Adipocyte (in vitro differentiated cells): Measurements from ENCODE around the gene HOXA4.

Experiments used
- DNase-seq: peaks from one replicate; pipeline ENCODE4 v3.0.0-alpha.2; 2015; ENCODE audit warnings: low read depth
- H3K27me3 ChIP-seq: replicated peaks from 2 replicates; pipeline ENCODE4 v1.7.0; 2013; ENCODE audit warnings: mild to moderate bottlenecking, low read length, moderate library complexity; ENCODE audit not compliant: control insufficient read depth, insufficient read depth
- H3K36me3 ChIP-seq: 2 replicates; pipeline ENCODE4 v1.7.0; 2013; ENCODE audit warnings: low read length, mild to moderate bottlenecking, moderate library complexity; ENCODE audit not compliant: control insufficient read depth, insufficient read depth, severe bottlenecking
- H3K4me1 ChIP-seq: 2 replicates; pipeline ENCODE4 v1.7.0; 2013; ENCODE audit warnings: mild to moderate bottlenecking, low read length, moderate library complexity; ENCODE audit not compliant: control insufficient read depth, insufficient read depth
- H3K4me3 ChIP-seq: 2 replicates; pipeline ENCODE4 v1.7.0; 2013; ENCODE audit warnings: mild to moderate bottlenecking, low read length, moderate library complexity
- H3K9ac ChIP-seq: 2 replicates; pipeline ENCODE4 v1.7.0; 2013; ENCODE audit warnings: mild to moderate bottlenecking, low read length, moderate library complexity
- H3K9me3 ChIP-seq: 2 replicates; pipeline ENCODE4 v1.7.0; 2013; ENCODE audit warnings: mild to moderate bottlenecking, low read length, moderate library complexity; ENCODE audit not compliant: control insufficient read depth

HOXA4 gene

DNA sequence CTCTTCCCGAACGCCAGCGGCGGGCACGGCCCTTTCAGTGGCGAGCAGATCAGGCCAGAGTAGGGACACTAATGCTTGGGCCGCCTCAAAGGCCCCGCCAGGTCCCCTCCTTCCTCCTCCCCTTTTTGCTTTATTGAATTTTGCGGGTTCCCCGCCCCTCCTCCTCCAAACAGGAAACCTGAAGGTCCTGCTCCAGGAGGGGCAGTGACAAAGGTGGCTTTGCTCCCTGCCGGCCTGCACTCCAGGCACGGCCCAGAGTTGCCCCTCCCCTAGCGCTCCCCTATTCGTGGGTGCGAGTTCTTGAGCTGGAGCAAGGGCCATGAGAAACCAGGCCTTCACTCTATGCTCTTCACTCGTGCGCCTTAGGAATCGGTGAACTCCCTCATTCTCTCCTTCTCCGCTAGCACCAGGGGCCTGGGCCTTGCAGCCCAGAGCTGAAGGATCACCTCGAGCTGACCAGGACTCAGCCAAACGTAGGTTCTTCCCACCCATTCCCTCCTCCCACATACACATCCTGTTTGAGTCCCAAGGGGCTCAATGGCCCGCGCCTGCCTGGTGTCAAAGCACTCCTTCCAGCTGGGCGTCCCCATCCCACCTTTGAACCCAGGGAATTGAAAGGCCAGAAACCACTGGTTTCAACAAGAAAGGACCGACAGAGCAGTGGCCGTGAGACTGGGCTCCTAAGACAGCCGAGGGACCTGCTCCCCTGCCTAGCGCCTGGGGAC lies 17.6 kb upstream of the HOXA4 start:
- no peak for DNase-seq
- peak overlapping the region; percentile 94 for H3K4me3 ChIP-seq

DNA sequence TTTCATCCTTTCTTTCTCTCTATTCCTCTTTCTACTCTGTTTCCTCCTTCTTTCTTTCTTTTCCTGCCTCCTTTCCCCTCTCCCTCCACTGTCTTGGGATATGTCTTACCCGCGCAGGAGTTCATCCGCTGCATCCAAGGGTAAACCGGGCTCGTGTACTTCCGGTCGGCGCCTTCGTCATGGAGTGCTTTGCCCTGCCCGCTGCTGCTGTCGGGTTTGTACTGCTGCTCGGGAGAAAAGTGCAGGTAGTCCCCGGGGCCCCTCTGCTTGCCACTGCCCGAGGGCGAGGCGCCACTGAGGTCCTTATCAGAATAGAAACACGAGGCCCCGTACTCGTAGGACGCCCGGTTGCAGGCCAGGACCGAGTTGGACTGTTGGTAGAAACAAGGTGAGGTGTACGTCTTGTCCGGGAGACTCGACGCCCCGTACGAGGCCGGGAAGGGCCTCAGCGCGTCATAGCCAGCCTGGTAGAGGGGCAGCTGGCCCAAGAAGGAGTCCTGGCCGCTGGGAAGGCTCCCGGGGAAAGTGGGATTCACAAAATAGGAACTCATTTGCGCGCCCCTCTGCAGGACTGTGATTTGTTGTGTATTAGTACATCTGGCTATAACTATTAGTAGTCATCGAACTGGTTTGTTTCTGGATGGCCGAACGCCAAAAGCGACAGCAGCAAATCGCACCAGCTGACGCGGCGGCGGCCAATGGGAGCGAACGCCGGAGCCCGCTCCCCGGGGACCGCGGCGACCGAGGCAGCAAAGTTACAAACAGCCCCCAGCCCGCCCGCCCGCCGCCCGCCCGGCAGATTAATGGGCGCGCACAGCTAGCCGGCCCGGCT lies 16.9 kb upstream of the HOXA4 start, which contains the start of gene HOXA6:
Gene HOXA6, minus strand, starts transcription at position 576 of the 832 bp plus-strand sequence. Its CDS starts 25 bp downstream, at position 551.
- peaks cover 36% of the 10 kb centered on the region for H3K4me1 ChIP-seq
- H3K36me3 ChIP-seq: peaks cover 16% of the 10 kb centered on the region
- no peaks in the 10 kb centered on the region for H3K9me3 ChIP-seq
- peak within 1 kb of the TSS; percentile 97 for H3K9ac ChIP-seq
- no peak for DNase-seq
- H3K4me3 ChIP-seq: peak within 1 kb of the TSS; percentile 94
- H3K27me3 ChIP-seq: no peaks in the 10 kb centered on the region

More for the DNA sequence above, 17.6 kb upstream of the HOXA4 start:
- Histone ChIP-seq H3K4me1 (peaks cover 40% of the 10 kb centered on the region), H3K9ac (peak overlapping the region; percentile 97), H3K9me3 (no peaks in the 10 kb centered on the region), H3K36me3 (peaks cover 16% of the 10 kb centered on the region), H3K27me3 (no peaks in the 10 kb centered on the region)

DNA sequence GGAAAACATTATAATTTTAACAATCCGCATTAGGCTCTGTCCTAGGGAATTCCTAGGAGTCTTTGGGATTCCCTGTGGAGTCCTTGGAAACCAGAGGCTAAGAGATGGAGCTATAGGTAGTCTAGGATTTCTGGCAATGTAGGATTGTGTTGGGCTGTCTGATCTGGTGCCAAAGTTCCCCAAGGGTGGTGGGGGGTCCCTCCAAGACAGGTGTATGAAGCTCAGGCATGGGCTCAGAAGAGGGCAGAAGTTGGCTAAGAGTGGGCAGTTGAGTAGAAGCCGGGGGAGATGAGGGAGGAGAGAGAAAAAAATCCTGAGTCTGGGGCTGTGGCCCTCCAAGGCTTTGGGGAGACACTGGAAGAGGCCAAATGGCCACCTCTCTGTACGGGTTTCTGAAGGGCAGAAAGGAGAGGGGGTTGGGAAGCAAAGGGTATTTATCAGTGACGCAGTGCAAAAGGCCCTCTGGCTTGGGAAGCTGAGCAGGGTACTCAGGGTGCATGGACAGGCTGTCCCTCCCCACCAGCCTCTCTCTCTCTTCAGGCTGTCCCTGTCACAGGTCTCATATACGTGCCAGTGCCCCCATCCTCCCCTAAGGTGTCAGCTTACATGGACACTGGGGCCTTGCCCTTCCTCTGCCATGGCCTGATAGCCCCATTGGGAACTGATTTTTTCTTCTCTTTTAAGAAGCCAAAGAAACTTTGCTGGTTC lies 16.1 kb upstream of the HOXA4 start:
- H3K27me3 ChIP-seq: no peaks in the 10 kb centered on the region

DNA sequence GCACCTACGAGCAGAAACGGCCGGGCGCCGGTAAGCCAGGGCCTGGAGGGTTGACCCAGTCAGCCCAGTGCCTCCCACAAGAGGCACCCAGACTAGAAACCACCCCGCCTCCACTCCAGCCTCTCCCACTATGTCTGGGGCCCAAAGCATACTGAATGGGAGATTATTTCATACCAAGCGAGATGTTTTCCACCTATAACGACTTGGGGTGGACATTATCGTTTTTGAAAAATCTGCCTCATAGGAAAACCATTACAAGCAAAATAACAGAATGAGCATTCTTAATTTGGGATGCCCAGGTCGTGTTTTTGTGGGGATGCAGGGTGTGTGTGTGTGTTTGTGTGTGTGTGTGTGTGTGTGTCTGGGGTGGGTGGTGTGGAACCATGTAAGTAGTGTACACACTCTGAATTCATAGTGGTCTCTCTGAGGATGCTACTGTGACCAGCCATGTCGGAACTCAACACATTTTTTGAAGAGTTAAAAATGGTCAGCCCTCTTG lies 15.4 kb upstream of the HOXA4 start:
- Histone ChIP-seq H3K27me3 (no peaks in the 10 kb centered on the region), H3K4me3 (peak overlapping the region; percentile 94), H3K9ac (peak overlapping the region; percentile 88), H3K4me1 (peaks cover 39% of the 10 kb centered on the region), H3K36me3 (peaks cover 25% of the 10 kb centered on the region), H3K9me3 (no peaks in the 10 kb centered on the region)
- DNase-seq: no peak

More for the DNA sequence above, 16.1 kb upstream of the HOXA4 start:
- peak overlapping the region; percentile 94 for H3K4me3 ChIP-seq
- H3K9me3 ChIP-seq: no peaks in the 10 kb centered on the region
- no peak for DNase-seq
- H3K4me1 ChIP-seq: peaks cover 36% of the 10 kb centered on the region
- H3K36me3 ChIP-seq: peaks cover 18% of the 10 kb centered on the region
- H3K9ac ChIP-seq: peak overlapping the region; percentile 88

DNA sequence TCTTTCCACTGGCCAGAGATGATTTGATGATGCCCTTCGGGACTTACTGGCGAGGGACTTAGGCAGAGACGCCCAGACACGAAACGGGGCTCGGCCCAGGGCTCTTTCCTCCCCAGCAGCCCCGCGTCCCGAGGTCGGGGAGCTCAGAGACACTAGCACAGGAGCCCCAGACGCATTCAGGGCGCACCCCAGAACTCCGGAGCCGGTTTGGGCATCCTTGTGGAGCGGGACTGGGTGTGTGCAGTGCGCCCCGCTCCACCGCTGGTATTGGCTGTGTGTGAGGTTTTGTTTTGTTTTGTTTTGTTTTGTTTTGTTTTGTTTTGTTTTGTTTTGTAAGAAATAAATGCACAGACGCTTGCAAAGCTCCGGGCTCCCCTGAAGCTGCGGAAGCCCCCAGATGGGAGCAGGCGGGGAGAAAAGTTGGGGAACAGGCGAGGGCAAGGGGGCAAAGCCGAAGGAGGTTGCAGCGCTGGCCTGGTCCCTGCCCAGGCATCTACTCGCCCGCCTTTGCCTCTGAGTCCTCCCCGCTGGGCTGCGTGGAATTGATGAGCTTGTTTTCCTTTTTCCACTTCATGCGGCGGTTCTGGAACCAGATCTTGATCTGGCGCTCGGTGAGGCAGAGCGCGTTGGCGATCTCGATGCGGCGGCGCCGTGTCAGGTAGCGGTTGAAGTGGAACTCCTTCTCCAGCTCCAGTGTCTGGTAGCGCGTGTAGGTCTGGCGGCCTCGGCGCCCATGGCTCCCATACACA lies 14.8 kb upstream of the HOXA4 start:
- Histone ChIP-seq H3K36me3 (peaks cover 25% of the 10 kb centered on the region), H3K27me3 (no peaks in the 10 kb centered on the region)
- DNase-seq: no peak

DNA sequence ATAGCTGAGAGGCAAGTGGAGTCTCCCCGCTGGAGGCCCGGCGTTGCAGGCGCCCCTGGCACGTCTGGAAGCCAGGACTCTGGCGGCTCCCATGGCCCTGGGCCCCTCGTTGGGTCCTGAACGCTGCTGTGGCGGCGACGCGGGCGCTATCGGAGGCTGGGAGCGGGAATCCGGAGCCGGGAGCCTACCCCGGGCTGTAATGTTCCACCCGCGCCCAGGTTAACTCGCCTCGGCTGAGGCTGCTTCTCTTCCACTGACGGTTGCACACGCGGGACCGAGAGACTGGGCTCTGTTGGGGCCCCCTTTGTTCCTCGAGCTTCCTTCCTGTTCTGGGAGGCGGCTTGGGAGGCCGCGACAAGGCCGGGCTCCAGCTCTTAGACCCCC lies 14.2 kb upstream of the HOXA4 start:
- Histone ChIP-seq H3K9ac (peak overlapping the region; percentile 88), H3K4me1 (peaks cover 50% of the 10 kb centered on the region), H3K36me3 (peaks cover 25% of the 10 kb centered on the region), H3K4me3 (peak overlapping the region; percentile 94), H3K27me3 (no peaks in the 10 kb centered on the region), H3K9me3 (no peaks in the 10 kb centered on the region)
- DNase-seq: no peak

More for the DNA sequence above, 14.8 kb upstream of the HOXA4 start:
- Histone ChIP-seq H3K4me1 (peaks cover 44% of the 10 kb centered on the region), H3K4me3 (peak overlapping the region; percentile 94), H3K9ac (peak overlapping the region; percentile 88), H3K9me3 (no peaks in the 10 kb centered on the region)

DNA sequence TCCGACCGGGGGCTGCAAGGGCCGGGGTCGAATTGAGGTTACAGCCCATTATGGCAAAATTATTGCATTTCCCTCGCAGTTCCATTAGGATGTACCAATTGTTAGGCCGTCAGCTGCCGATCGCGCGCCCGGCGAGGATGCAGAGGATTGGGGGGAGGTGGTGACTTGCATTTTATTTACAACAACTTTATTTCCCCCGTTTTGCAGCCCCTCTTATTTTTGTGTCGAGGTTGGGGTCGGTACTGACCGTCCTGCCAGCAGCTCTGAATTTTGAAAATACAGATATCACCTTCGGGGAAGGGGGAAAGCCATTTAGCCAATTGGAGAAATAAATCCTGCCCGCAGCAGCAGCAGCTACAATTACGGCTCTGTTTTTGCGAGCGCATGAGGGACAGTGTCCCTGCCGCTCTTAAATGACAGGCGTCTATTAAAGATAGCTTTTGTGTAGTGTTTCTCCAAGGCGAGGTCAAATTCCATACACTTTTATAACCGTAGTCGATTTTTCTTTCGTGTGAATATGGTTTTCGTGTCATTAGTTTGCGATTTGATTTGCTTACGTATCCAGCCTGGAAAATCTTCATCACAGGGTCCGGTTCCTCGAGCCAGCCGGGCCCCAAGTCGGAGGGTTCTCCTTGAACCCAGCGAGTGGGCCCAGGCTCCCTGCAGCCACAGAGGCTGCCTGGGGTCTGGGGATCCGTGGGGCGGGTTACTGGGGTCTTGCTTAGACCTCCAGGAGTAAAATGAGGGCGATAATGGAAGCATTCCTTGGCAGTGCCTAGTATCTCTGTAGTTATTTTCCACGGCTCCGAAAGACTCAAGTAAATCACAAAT lies 13.6 kb upstream of the HOXA4 start:
- Histone ChIP-seq H3K9me3 (no peaks in the 10 kb centered on the region), H3K27me3 (no peaks in the 10 kb centered on the region), H3K4me3 (peak overlapping the region; percentile 94), H3K36me3 (peaks cover 25% of the 10 kb centered on the region), H3K4me1 (peaks cover 50% of the 10 kb centered on the region), H3K9ac (peak overlapping the region; percentile 88)
- DNase-seq: no peak

DNA sequence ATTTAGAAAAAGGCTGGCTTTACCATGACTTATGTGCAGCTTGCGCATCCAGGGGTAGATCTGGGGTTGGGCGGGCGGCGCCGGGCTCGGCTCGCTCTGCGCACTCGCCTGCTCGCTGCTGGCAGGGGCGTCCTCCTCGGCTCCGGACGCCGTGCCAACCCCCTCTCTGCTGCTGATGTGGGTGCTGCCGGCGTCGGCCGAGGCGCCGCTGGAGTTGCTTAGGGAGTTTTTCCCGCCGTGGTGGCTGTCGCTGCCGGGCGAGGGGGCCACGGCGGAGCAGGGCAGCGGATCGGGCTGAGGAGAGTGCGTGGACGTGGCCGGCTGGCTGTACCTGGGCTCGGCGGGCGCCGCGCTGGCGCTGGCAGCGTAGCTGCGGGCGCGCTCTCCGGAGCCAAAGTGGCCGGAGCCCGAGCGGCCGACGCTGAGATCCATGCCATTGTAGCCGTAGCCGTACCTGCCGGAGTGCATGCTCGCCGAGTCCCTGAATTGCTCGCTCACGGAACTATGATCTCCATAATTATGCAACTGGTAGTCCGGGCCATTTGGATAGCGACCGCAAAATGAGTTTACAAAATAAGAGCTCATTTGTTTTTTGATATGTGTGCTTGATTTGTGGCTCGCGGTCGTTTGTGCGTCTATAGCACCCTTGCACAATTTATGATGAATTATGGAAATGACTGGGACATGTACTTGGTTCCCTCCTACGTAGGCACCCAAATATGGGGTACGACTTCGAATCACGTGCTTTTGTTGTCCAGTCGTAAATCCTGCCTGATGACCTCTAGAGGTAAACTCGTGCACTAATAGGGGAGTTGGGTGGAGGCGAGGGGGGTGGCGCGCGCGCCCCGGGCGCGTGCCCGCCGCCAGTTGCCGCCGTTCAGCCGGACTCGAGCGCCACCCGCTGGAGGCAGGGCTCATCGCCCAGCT lies 12.7 kb upstream of the HOXA4 start, which contains the start of gene HOXA5:
Gene HOXA5, minus strand, starts transcription at position 659 of the 927 bp plus-strand sequence. Its CDS starts 74 bp downstream, at position 585.
- Histone ChIP-seq H3K9ac (peak within 1 kb of the TSS; percentile 88), H3K36me3 (peaks cover 25% of the 10 kb centered on the region), H3K27me3 (no peaks in the 10 kb centered on the region), H3K4me1 (peaks cover 55% of the 10 kb centered on the region), H3K9me3 (no peaks in the 10 kb centered on the region), H3K4me3 (peak within 1 kb of the TSS; percentile 94)
- no peak for DNase-seq

DNA sequence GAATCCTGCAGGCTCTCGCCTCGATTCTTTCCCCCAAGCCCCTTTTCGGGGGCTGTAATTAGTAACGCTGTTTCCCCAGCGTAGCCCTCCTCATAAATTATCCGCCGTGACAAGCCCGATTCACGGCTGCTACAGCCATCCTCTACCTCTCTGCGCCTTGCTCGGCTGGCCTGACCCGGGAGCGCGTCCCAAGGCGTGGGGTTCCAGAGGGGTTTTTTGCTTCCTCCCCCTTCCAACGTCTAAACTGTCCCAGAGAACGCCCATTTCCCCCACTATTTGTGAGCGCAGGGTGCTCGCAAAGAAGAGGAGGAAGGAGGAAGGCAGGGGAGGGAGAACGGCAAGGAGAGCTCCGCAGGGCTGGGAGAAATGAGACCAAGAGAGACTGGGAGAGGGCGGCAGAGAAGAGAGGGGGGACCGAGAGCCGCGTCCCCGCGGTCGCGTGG lies 12.0 kb upstream of the HOXA4 start:
- Histone ChIP-seq H3K9ac (peak overlapping the region; percentile 88), H3K9me3 (no peaks in the 10 kb centered on the region), H3K27me3 (no peaks in the 10 kb centered on the region), H3K4me1 (peaks cover 57% of the 10 kb centered on the region), H3K36me3 (peaks cover 25% of the 10 kb centered on the region), H3K4me3 (peak overlapping the region; percentile 82)
- DNase-seq: no peak
